Measurements from ENCODE around the gene TAP1.

TAP1 gene

GRCh38 chr6:32796848-32797776 lies 56.4 kb downstream of the TAP1 start:
- Histone ChIP-seq H3K9me3 (no peaks in the 10 kb centered on the region), H3K36me3 (no peaks in the 10 kb centered on the region), H3K27ac (no peak overlapping the region), H3K27me3 (peaks cover 21% of the 10 kb centered on the region), H3K4me3 (ENCODE audit: low read depth in 1 of 2, low read length in 1 of 2) (no peak overlapping the region), H3K4me1 (ENCODE audit: control insufficient read depth in 1 of 2, insufficient read depth in 1 of 2, low read depth in 1 of 2, low read length in 1 of 2) (peaks cover 26 to 28% of the 10 kb centered on the region in 2 experiments)
- peak; percentile 97 for TF ChIP-seq CTCF (IDR thresholded peaks at IDR 0.05)
